Occipital lobe (tissue), 2 donors: ENCODE results near the gene IL17RC. TPM values are rescaled to one million over a fixed set of nuclear protein-coding genes. Genes with fewer than 3 reads are reported as not detected.
"Not testable (repeated sequence)": the region's sequence is repeated elsewhere in the genome, so short reads cannot be mapped to it uniquely, and the experiment has no call there.

Source experiments
- DNase-seq: peaks from one replicate; lab custom pipeline; 2025; lab: John Stamatoyannopoulos, UW
- total RNA-seq: library from RNA; depleted of rRNA; stranded (reverse); fragments of >200 nt; gene quantifications from one replicate; pipeline ENCODE4 v1.2.3, GENCODE V29; 2014

IL17RC gene, protein sequence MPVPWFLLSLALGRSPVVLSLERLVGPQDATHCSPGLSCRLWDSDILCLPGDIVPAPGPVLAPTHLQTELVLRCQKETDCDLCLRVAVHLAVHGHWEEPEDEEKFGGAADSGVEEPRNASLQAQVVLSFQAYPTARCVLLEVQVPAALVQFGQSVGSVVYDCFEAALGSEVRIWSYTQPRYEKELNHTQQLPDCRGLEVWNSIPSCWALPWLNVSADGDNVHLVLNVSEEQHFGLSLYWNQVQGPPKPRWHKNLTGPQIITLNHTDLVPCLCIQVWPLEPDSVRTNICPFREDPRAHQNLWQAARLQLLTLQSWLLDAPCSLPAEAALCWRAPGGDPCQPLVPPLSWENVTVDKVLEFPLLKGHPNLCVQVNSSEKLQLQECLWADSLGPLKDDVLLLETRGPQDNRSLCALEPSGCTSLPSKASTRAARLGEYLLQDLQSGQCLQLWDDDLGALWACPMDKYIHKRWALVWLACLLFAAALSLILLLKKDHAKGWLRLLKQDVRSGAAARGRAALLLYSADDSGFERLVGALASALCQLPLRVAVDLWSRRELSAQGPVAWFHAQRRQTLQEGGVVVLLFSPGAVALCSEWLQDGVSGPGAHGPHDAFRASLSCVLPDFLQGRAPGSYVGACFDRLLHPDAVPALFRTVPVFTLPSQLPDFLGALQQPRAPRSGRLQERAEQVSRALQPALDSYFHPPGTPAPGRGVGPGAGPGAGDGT
- total RNA-seq = 4.5 TPM

DNA sequence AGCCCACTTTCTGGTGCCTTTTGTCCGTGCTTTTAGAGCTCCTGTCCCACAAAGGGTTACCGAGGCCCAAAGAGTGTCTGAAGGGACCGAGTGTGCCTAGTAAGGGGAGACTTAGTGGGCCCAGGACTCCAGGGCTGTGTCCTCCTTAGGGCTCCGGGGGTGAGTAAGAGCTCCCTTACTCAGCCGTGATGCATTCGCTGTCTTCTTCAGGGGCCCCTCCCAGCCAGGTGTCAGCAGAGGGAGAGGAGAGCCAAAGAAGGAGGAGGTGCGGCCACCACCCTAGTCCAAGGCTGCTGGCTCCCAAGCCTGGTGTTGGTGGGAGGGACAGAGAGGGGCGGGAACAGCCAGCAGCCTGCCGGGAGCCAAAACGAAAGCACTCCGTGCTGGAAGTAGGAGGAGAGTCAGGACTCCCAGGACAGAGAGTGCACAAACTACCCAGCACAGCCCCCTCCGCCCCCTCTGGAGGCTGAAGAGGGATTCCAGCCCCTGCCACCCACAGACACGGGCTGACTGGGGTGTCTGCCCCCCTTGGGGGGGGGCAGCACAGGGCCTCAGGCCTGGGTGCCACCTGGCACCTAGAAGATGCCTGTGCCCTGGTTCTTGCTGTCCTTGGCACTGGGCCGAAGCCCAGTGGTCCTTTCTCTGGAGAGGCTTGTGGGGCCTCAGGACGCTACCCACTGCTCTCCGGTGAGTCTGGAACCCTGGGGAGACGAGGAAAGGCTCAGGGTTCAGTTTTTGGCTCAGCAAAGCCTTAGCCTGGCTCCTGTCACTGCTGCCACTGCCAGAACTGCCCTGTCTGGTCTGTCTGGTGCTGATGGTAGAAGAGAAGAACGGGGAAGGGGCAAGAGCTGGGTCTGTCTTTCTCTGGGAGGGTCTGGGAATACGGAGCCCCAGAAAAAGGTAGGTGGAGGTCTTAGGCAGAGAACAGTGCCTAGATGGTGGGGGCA is at the start of gene IL17RC:
IL17RC (plus strand) TSS at position 365 of the 947 bp plus-strand sequence; CDS start at position 583, 218 bp downstream.
- DNase-seq = peak; percentile 73

DNA sequence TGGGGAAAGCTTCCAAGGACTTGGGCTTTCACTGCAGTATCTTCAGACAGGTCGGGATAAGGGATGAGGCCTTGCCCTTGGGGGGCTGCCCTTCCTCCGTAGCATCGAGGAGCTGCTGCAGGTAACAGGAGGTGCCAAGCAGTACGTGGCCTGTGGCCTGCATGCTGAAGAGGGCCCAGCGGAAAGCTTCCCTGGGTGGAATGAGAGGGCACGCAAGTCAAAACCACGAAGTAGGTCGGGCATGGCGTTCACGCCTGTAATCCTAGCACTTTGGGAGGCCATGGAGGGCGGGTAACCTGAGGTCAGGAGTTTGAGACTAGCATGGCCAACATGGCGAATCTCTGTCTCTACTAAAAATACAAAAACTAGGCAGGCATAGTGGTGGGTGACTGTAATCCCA is 49.8 kb upstream of the IL17RC start:
- DNase-seq = no peak

DNA sequence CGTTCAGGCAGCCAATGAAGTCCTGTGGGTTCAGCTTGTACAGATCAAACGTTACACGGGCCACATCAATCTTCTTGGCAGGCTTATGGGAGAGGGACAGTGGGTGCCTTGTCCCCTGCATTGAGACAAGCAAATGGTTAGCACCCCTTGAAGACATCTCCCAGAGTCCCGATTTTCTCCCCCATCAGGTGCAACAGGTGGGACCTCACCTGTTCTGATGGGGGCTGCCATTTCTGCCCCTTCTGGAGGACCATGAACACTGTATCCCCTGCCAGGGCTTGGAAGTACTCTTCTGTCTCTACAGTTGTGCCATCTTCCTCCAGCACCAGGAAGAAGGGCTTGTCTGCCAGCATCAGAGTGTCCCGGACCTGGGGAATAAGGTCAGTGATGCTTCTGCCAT is 46.9 kb upstream of the IL17RC start:
- DNase-seq = no peak

DNA sequence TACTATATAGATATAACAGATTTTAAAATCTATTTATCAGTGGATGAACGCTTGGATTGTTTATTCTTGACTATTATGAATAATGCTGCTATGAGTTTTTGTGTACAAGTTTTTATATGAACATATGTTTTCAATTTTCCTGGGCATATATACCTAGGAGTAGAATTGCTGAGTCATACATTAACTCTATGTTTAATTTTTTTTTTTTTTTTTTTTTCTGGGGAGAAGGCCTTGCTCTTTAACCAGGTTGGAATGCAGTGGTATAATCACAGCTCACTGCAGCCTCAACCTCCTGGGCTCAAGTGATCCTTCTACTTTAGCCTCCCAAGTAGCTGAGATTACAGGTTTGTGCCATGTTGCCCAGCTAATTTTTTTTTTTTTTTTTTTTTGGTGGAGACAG is 45.9 kb upstream of the IL17RC start:
- no peak for DNase-seq

DNA sequence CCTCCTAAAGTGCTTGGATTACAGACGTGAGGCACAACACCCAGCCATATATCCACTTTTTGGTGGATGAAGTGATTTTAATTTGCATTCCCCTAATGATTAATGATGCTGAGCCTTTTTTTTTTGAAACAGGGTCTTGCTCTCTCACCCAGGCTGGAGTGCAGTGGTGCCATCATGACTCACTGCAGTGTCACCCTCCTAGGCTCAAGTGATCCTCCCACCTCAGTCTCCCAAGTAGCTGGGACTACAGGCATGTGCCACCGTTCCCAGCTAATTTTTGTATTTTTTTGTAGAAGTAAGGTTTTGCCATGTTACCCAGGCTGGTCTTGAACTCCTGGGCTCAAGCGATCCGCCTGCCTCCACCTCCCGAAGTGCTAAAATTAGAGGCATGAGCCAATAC is 44.8 kb upstream of the IL17RC start:
- not testable (repeated sequence) for DNase-seq

DNA sequence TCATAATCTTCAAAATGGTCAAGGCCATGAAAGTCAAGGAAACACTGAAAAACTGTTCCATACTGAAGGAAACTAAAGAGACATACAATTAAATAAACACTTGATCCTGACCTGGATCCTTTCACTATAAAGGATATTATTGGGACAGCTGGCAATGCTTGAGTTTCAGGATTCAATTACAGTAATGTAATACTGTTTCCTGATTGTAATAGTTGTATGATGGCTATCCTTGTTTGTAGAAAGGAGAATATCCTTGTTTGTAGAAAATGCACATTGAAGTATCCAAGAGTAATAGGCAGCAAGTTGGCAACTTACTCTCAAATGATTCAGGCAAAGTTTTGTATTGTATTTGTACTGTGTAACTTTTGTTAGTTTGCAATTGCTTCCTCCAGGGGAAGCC is 41.5 kb upstream of the IL17RC start:
- DNase-seq = no peak

DNA sequence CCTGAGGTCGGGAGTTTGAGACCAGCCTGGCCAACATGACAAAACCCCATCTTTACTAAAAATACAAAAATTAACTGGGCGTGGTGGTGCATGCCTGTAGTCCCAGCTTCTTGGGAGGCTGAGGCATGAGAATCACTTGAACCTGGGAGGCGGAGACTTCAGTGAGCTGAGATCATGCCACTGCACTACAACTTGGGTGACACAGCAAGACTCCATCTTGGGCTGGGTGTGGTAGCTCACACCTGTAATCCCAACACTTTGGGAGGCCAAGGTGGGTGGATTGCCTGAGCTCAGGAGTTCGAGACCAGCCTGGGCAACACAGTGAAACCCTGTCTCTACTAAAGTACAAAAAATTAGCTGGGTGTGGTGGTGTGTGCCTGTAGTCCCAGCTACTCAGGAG is 40.6 kb upstream of the IL17RC start:
- not testable (repeated sequence) for DNase-seq

DNA sequence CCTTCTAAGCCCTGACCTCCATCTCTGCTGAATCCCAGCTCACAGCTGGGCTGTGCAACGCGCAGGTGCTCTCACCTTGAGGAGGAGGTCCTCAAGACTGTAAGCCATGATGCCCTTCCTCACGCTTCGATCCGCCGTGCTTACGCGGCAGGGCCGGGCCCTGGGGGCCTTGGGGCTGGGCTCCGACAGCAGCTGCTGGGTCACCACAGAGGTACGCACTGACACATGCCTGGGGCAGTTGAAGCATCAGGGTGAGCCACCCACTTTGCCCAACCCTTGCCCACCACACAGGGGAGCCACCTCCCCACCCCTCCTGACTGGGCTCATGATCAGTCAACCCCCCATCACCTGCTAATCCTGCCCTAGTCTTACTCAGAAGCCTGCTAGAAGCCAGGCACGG is 39.9 kb upstream of the IL17RC start:
- DNase-seq = no peak

DNA sequence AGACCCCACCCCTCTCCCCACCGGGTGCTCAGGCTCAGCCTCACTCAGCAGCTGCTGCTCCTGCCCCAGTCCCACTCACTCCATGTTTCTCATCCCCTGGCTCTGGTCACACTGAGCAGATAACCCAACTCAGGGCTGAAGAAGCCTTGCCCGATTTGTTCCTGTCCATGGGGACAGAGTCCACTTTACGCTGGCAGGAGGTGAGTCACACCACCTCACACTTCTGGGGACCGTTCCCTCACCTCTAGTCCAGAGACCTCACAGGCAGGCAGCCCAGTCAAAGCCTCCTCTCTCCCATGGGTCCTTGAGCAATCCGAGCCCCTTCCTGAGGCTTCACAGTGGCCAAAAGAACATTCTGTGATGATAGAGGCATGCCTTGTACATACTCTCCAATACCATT is 38.2 kb upstream of the IL17RC start:
- DNase-seq = no peak

DNA sequence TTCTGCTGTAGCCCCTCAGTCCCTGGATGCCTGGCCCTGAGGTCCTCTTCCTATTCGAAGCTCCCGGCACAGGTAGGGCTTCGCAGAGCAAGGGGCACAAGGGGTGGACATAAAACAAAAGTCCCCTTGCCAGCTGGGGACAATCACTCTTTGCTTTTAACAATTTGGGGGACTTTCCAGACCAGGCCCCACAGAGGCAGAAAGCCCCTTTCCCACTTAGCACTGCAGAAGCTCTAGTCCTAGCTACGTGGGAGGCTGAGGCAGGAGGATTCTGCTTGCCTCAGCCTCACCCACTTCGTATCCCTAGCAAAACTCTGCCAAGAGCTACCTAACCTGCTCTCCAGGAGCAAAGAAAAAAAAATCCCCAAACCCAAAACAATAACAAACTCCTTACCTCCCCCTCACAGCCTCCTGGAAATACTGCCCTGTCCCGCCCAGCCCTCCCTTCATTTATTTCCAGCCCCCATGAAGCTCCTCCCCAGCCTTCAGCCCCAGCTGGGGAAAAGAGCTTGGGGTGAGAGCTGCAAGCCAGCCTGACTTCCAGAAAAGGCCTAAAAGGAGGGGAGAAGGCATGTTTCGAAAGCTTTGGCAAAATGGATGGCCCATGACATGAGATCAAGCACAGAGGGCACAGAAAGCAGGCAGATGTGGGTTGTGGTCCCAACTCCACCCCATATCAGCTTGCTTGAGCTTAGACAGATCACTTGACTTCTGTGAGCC is 36.9 kb upstream of the IL17RC start, which contains the start of gene CIDEC:
CIDEC (minus strand) TSS at position 424 of the 720 bp plus-strand sequence. CDS start 1,767 bp downstream, outside the sequence.
- DNase-seq = no peak

DNA sequence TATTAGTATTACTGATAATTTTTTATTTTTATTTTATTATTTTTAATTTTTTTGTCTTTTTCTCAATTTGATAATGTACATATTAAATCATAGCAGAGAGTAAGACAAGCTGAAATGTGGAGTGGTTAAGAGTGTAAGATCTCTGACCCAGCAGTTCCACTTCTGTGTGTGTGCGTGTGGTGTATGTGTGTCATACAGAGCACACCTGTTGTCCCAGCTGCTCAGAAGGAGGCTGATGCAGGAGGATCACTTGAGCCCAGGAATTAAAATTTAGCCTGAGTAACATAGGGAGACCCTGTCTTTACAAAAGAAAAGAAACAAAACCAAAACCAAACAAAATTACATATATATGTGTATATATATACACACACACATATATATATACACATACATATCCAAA is 35.5 kb upstream of the IL17RC start:
- DNase-seq = no peak

DNA sequence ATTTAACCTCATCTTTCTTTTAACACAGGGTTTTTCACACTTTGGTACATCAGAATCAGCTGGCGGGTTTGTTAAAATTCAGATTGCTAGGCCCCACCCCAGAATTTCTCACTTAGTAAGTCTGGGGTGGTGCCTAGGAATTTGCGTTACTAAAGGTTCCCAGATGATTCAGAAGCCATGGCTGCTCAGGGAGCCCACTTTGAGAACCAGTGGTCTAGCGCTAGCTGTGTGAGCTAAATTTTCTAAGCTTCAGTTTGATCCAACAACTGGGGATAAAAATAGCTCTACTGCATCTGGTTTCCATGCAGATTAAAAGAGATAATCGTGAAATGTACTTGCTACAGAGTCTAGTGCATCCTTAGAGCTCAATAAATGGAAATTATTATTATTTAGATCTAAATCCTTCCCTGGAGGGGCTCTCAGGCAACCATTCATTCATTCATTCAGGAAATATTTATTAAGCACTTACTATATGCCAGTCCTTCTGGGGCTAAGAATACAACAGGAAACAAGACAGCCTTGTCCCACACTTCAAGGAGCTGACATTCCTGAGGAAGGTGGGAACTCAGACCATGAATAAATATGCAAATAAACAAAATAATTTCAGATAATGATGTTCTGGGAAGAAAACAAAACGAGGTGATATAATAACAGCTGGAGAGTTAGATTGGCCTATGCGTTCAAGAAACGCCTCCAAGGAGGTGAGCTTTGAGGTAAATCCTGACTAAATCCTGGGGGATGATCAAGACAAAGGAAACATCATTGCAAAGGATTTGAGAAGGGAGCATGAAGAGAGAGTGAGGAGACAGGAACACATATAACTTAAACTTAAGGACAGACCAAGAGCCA is 33.0 kb upstream of the IL17RC start:
- no peak for DNase-seq

DNA sequence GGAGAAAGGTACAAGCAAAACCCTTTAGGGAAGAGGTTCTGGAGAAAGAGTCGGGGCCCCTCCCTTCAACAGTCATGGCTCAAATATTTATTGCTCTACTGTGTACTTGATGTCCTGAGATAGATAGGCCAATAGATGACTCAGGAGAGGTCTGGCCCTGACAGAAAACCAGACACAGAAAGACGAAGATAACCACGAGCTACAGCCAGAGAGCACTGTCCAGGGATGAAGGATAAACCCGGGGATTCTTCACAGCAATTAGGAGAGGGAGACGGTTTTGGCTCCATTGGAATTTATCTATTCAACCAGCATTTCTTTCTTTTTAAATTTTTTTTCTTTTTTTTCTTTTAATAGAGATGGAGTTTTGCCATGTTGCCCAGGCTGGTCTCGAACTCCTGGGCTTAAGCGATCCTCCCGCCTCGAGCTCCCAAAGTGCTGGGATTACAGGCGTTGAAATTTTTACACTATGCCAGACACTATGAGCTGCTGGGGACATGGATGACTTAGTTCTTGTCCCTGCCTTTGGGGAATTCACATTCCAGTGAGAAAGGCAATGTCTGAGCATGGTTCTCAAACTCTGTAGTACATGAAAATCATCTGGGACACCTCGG is 32.2 kb upstream of the IL17RC start:
- DNase-seq = no peak

DNA sequence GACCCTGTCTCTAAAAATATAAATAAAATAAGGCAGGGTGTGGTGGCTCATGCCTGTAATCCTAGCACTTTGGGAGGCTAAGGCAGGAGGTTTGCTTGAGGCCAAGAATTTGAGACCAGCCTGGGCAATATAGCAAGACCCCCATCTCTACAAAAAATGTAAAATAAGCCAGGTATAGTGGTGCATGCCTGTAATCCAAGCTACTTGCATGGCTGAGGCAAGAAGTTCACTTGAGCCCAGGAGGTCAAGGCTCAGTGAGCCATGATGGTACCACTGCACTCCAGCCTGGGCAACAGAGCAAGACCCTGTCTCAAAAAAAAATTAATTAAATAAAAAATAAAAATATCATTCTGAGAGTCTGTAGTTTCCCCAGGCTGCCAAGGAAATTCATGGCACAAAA is 30.6 kb upstream of the IL17RC start:
- no peak for DNase-seq

DNA sequence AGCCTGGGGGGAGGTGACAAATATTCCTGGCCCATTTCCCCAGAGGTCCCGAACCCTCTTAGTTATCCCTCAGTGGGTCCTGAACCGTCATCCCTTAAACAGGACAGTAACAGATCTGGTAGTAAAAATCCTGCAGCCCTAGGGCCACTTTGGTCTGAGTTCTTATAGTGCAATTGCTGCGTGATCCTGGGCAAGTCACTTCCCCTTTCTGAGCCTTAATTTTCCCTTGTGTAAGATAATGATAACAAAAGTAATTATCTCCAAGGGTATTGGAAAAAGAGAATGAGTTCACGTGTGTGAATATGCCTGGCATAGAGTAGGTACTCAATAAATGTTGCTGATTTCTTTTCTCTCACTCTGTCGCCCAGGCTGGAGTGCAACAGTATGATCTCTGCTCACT is 29.4 kb upstream of the IL17RC start:
- DNase-seq = no peak

DNA sequence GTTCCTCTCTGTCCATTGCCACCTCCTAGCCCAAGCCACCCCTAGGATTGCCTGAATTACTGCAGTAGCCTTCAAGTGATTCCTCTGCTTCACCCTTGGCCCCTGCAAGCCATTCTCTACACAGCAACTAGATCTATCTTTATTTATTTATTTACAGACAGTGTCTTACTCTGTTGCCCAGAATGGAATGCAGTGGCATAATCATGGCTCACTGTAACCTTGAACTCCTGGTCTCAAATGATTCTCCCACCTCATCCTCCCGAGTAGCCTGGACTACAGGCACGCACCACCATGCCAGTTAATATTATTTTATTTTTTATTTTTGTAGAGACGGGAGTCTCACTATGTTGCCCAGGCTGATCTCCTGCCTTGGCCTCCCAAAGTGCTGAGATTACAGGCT is 28.4 kb upstream of the IL17RC start:
- no peak for DNase-seq

DNA sequence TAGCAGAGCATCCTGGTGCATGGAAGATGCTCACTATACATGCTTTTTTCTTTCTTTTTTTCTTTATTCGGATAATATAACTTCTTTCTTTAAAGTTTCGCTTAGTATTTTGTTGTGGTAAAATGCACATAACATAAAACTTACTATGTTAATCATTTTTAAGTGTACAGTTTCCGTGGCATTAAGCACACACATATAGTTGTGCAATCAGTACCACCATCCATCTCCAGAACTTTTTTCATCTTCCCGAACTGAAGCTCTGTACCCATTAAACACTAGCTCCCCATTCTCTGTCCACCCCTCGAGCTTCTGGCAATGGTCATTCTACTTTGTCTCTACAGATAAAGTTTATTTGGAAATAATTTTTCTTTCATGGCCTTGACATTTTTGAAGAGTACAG is 27.5 kb upstream of the IL17RC start:
- no peak for DNase-seq

DNA sequence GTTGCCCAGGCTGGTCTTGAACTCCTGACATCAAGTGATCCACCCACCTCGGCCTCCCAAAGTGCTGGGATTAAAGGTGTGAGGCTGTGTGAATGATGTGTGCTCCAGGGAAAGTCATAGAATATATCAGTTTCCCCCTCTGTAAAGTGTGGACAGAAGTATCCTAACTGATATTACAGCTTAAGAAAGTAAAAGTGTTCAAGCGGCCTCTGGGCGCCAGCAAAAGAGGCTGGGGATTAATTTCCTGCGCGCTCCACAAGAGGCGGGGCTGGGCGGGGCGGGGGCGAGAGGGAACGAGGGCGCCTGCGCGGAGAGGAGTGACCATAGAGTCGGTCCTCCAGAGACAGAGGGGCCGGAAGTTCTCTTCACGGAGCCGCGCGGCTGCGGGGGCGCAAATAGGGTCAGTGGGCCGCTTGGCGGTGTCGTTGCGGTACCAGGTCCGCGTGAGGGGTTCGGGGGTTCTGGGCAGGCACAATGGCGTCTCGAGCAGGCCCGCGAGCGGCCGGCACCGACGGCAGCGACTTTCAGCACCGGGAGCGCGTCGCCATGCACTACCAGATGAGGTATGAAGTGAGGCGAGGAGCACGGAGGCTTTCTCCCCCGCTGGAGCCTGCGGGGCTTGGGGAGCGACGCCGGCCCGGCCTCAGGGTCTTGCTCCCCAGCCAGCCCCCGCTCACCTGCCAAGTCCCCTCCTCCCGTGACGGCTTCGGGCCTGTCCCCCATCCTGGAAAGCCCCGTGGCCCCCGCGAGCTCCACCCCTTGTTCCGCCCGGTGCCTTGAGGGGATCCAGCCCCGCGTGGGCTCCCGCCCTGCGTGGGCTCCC is 26.4 kb upstream of the IL17RC start, which contains the start of gene JAGN1:
JAGN1 (plus strand) TSS at position 362 of the 823 bp plus-strand sequence; CDS start at position 475, 113 bp downstream.
- peak; percentile 87 for DNase-seq
